Right renal pelvis (tissue), 4 donors: Measurements from ENCODE around the gene RNF217. TPM values are rescaled to one million over a fixed set of nuclear protein-coding genes. Genes with fewer than 3 reads are reported as not detected.
"Not testable (repeated sequence)": the region's sequence is repeated elsewhere in the genome, so short reads cannot be mapped to it uniquely, and the experiment has no call there.

ENCODE experiments used
- DNase-seq, 4 donors: peaks; one replicate each; pipeline ENCODE4 v3.0.0-alpha.2; 2013; ENCODE audit warnings: low read depth in 4 of 4, low spot score in 3 of 4, missing footprints in 1 of 4
- polyA plus RNA-seq, 4 donors: library from polyadenylated mRNA; unstranded; fragments of 120-200 nt; gene quantifications; one replicate each; pipeline ENCODE4 v1.2.1, GENCODE V29; 2013; ENCODE audit not compliant: insufficient read length in 4 of 4

The RNF217 gene
- polyA plus RNA-seq, 4 donors: 12.5 to 16.4 (median 14.3) TPM

GRCh38 chr6:125009578-125009977, 47.3 kb downstream of the RNF217 start:
- no peak for DNase-seq

- no peak for DNase-seq
Observed at GRCh38 chr6:125013938-125014660, 51.9 kb downstream of the RNF217 start.

GRCh38 chr6:125014661-125014957, 52.4 kb downstream of the RNF217 start:
- DNase-seq: no peak

- DNase-seq: no peak
Observed at GRCh38 chr6:125015152-125015551, 52.9 kb downstream of the RNF217 start.

GRCh38 chr6:125018136-125018535, 55.9 kb downstream of the RNF217 start:
- no peak for DNase-seq

- no peak for DNase-seq
Observed at GRCh38 chr6:125019281-125019680, 57.0 kb downstream of the RNF217 start.

GRCh38 chr6:125019918-125020317, 57.7 kb downstream of the RNF217 start:
- no peak for DNase-seq

GRCh38 chr6:125020385-125020784, 58.1 kb downstream of the RNF217 start:
- no peak for DNase-seq

- no peak for DNase-seq
Observed at GRCh38 chr6:125022391-125022989, 60.3 kb downstream of the RNF217 start.

- DNase-seq: no peak
Observed at GRCh38 chr6:125025164-125025854, 63.1 kb downstream of the RNF217 start.

GRCh38 chr6:125027287-125027686, 65.0 kb downstream of the RNF217 start:
- no peak for DNase-seq

- no peak for DNase-seq
Observed at GRCh38 chr6:125030969-125031368, 68.7 kb downstream of the RNF217 start.

GRCh38 chr6:125031385-125031784, 69.1 kb downstream of the RNF217 start:
- DNase-seq: no peak

GRCh38 chr6:125034929-125035328, 72.7 kb downstream of the RNF217 start:
- DNase-seq: not testable (repeated sequence)

GRCh38 chr6:125036486-125036885, 74.2 kb downstream of the RNF217 start:
- DNase-seq: not testable (repeated sequence)

GRCh38 chr6:125037827-125038226, 75.6 kb downstream of the RNF217 start:
- no peak for DNase-seq

GRCh38 chr6:125038925-125039324, 76.7 kb downstream of the RNF217 start:
- no peak for DNase-seq

- DNase-seq: no peak
Observed at GRCh38 chr6:125041740-125042459, 79.7 kb downstream of the RNF217 start.

GRCh38 chr6:125044066-125044465, 81.8 kb downstream of the RNF217 start:
- DNase-seq: no peak

GRCh38 chr6:125044667-125045066, 82.4 kb downstream of the RNF217 start:
- DNase-seq: no peak
